Measurements from ENCODE around the gene PDE5A. TPM values are rescaled to one million over a fixed set of nuclear protein-coding genes. Genes with fewer than 3 reads are reported as not detected.
A peak's percentile ranks its signal among the peaks of the same experiment; 100 is the strongest.

The PDE5A gene
- polyA plus RNA-seq, 3 donors, result 0.80 to 0.82 TPM; not detected in 1

DNA sequence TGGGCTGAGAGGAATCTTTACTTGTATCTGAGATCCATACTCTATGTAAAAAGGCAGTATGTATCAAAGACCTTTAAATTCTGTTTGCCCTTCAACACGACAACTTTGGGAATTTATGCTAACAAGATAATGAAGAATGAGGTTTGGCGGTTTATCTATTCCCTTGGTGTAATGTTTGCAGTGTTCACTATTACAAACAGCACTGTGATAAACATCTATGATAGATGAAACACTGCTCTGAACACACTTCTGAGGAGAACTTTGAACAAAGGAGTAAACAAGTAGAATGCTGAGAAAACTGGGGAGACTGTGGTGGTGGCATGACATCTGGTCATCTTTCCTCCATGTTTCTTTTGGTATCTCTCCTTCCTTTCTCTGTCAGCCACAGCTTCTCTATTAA lies 126.9 kb downstream of the PDE5A start:
- TF ChIP-seq, protein P1, sequence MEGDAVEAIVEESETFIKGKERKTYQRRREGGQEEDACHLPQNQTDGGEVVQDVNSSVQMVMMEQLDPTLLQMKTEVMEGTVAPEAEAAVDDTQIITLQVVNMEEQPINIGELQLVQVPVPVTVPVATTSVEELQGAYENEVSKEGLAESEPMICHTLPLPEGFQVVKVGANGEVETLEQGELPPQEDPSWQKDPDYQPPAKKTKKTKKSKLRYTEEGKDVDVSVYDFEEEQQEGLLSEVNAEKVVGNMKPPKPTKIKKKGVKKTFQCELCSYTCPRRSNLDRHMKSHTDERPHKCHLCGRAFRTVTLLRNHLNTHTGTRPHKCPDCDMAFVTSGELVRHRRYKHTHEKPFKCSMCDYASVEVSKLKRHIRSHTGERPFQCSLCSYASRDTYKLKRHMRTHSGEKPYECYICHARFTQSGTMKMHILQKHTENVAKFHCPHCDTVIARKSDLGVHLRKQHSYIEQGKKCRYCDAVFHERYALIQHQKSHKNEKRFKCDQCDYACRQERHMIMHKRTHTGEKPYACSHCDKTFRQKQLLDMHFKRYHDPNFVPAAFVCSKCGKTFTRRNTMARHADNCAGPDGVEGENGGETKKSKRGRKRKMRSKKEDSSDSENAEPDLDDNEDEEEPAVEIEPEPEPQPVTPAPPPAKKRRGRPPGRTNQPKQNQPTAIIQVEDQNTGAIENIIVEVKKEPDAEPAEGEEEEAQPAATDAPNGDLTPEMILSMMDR (IDR thresholded peaks at IDR 0.05), result no peak
- no peaks in the 10 kb centered on the region for H3K4me1 ChIP-seq (ENCODE audit: control insufficient read depth in 1 of 2, insufficient read depth in 2 of 2, low read length in 2 of 2)
- no peak overlapping the region for H3K4me2 ChIP-seq (replicated peaks; ENCODE audit: extremely low read depth, low read length, poor library complexity, severe bottlenecking)
- H3K9me3 ChIP-seq (replicated peaks in 1 of 2; ENCODE audit: control insufficient read depth in 1 of 2, insufficient read depth in 1 of 2, low read length in 2 of 2), result no peaks in the 10 kb centered on the region
- no peaks in the 10 kb centered on the region for H4K20me1 ChIP-seq (ENCODE audit: insufficient read depth, low read length)
- Mint-ChIP-seq H3K4me3 (no peak overlapping the region), H3K9me3 (no peaks in the 10 kb centered on the region), H3K36me3 (peaks cover 39 to 51% of the 10 kb centered on the region in 2 donors), H3K27me3 (ENCODE audit: low read depth in 3 of 3) (no peaks in the 10 kb centered on the region), H3K4me1 (no peaks in the 10 kb centered on the region), H3K27ac (no peak overlapping the region)
- H3K27me3 ChIP-seq (ENCODE audit: control insufficient read depth in 2 of 2, insufficient read depth in 2 of 2, low read length in 2 of 2), result no peaks in the 10 kb centered on the region
- peaks cover 21 to 58% of the 10 kb centered on the region in 2 donors for H3K36me3 ChIP-seq (replicated peaks in 1 of 2; ENCODE audit: control insufficient read depth in 1 of 2, insufficient read depth in 2 of 2, low read length in 2 of 2)
- no peak overlapping the region for H3K4me3 ChIP-seq (replicated peaks in 1 of 3; ENCODE audit: low read depth in 2 of 3, low read length in 3 of 3)
- no peaks in the 10 kb centered on the region for H3K79me2 ChIP-seq (ENCODE audit: insufficient read depth, low read length)
- H2AFZ ChIP-seq (ENCODE audit: insufficient read depth, low read depth, low read length, poor library complexity, severe bottlenecking), result no peak overlapping the region
- intact Hi-C loops (cut with micrococcal nuclease), result no loop called here
- no peak for DNase-seq
- WGBS (ENCODE audit: insufficient coverage), result no CpG with 5 or more reads among the region's 2 CpGs
- no peak overlapping the region for H3K9ac ChIP-seq (ENCODE audit: insufficient read depth, low read length, poor library complexity, severe bottlenecking)
- no peak overlapping the region for H3K27ac ChIP-seq (ENCODE audit: low read depth in 1 of 2, low read length in 2 of 2)

DNA sequence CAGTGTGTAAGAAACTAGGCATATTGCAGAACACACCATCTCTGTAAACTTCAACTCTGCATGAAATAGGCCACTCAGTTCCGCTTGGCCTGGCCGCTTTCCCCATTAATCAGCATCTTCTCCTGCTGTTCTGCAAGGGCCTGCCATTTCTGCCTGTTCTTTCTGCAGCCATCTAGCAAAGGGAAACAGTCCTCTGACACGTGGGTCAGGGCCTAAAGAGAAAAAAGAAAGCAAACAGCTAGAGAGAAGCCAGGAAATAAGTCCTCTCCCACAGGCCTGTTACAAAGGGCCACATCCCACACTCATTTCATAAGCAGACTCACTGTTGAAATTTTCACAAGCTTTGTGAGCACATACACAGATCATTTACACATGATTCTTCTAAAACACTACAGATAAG lies 130.1 kb downstream of the PDE5A start:
- Mint-ChIP-seq H3K27ac (peak overlapping the region in 2 of 7 donors; percentile 17 to 77), H3K36me3 (peaks cover 57 to 70% of the 10 kb centered on the region in 2 donors), H3K4me3 (no peak overlapping the region), H3K27me3 (ENCODE audit: low read depth in 3 of 3) (no peaks in the 10 kb centered on the region), H3K4me1 (no peaks in the 10 kb centered on the region), H3K9me3 (no peaks in the 10 kb centered on the region)
- Histone ChIP-seq H3K27ac (ENCODE audit: low read depth in 1 of 2, low read length in 2 of 2) (no peak overlapping the region), H3K4me1 (ENCODE audit: control insufficient read depth in 1 of 2, insufficient read depth in 2 of 2, low read length in 2 of 2) (no peaks in the 10 kb centered on the region), H2AFZ (ENCODE audit: insufficient read depth, low read depth, low read length, poor library complexity, severe bottlenecking) (no peak overlapping the region), H3K79me2 (ENCODE audit: insufficient read depth, low read length) (no peaks in the 10 kb centered on the region), H3K27me3 (ENCODE audit: control insufficient read depth in 2 of 2, insufficient read depth in 2 of 2, low read length in 2 of 2) (no peaks in the 10 kb centered on the region), H4K20me1 (ENCODE audit: insufficient read depth, low read length) (no peaks in the 10 kb centered on the region), H3K36me3 (replicated peaks in 1 of 2; ENCODE audit: control insufficient read depth in 1 of 2, insufficient read depth in 2 of 2, low read length in 2 of 2) (peaks cover 44 to 90% of the 10 kb centered on the region in 2 donors), H3K4me2 (replicated peaks; ENCODE audit: extremely low read depth, low read length, poor library complexity, severe bottlenecking) (no peak overlapping the region), H3K9me3 (replicated peaks in 1 of 2; ENCODE audit: control insufficient read depth in 1 of 2, insufficient read depth in 1 of 2, low read length in 2 of 2) (no peaks in the 10 kb centered on the region), H3K4me3 (replicated peaks in 1 of 3; ENCODE audit: low read depth in 2 of 3, low read length in 3 of 3) (no peak overlapping the region), H3K9ac (ENCODE audit: insufficient read depth, low read length, poor library complexity, severe bottlenecking) (no peak overlapping the region)
- 74% methylated on average over 3 of the region's 3 CpGs for WGBS (ENCODE audit: insufficient coverage)
- TF ChIP-seq, protein P1 (IDR thresholded peaks at IDR 0.05), result no peak
- no peak for DNase-seq
- intact Hi-C loops (cut with micrococcal nuclease), result no loop called here

Data from CD14-positive monocyte (primary cell).